SK-N-SH (cell line): ENCODE measurements around the gene IGF2R. TPM values are rescaled to one million over a fixed set of nuclear protein-coding genes. Genes with fewer than 3 reads are reported as not detected.

Experiments
- CTCF ChIA-PET: fragments of 300-600, 350-600 bp; formaldehyde crosslinking; extraction: SDS; loops from one replicate; lab custom pipeline; 2021; lab: Yijun Ruan, JAX
- POLR2A ChIA-PET: fragments of 350-600 bp; sonication (Branson Sonifier 250); formaldehyde crosslinking; extraction: SDS; loops from one replicate; lab custom pipeline; 2020; ENCODE audit warnings: antibody characterized with exemption, inconsistent platforms; lab: Yijun Ruan, JAX
- DNase-seq: peaks from one replicate; pipeline ENCODE4 v3.0.0; 2012
- H2AFZ ChIP-seq: fragments of 200-600 bp; sonication (generic); 2 replicates; pipeline ENCODE4 v1.8.1; 2016; ENCODE audit warnings: antibody characterized with exemption, mild to moderate bottlenecking, low read depth
- H3F3A ChIP-seq: fragments of 200-600 bp; sonication (generic); replicated peaks from 2 replicates; pipeline ENCODE3; 2016; ENCODE audit warnings: antibody characterized with exemption, mild to moderate bottlenecking; ENCODE audit not compliant: insufficient read depth
- H3K27ac ChIP-seq, 2 experiments: fragments of 200-500 bp in 1 of 2; fragments of 200-600 bp in 1 of 2; sonication (Bioruptor generic) in 1 of 2; sonication (generic), shearing (Covaris generic) in 1 of 2; 2 replicates each; pipeline versions ENCODE4 v1.5.1 to v1.6.1; 2014 to 2016; ENCODE audit warnings: low read depth in 2 of 2, inconsistent platforms in 1 of 2, low read length in 1 of 2, mild to moderate bottlenecking in 1 of 2, mixed read lengths in 1 of 2
- H3K27me3 ChIP-seq: fragments of 200-600 bp; sonication (generic), shearing (Covaris generic); 2 replicates; pipeline ENCODE4 v1.6.1; 2016; ENCODE audit warnings: mixed run types; ENCODE audit not compliant: insufficient read depth
- H3K36me3 ChIP-seq, 2 experiments: fragments of 200-500 bp in 1 of 2; fragments of 200-600 bp in 1 of 2; sonication (Bioruptor generic) in 1 of 2; sonication (generic) in 1 of 2; replicated peaks in 1 of 2; 2 replicates each; pipeline versions ENCODE3 to v1.5.1; 2014 to 2016; ENCODE audit warnings: low read length in 1 of 2, mild to moderate bottlenecking in 1 of 2; ENCODE audit not compliant: insufficient read depth in 2 of 2, control insufficient read depth in 1 of 2
- H3K4me1 ChIP-seq, 2 experiments: fragments of 200-500 bp in 1 of 2; fragments of 200-600 bp in 1 of 2; sonication (Bioruptor generic) in 1 of 2; sonication (generic), shearing (Covaris generic) in 1 of 2; 2 replicates each; pipeline versions ENCODE4 v1.5.1 to v1.6.1; 2014 to 2016; ENCODE audit warnings: low read depth in 1 of 2, low read length in 1 of 2, mixed run types in 1 of 2; ENCODE audit not compliant: insufficient read depth in 2 of 2, control insufficient read depth in 1 of 2
- H3K4me2 ChIP-seq: fragments of 200-600 bp; sonication (generic), shearing (Covaris generic); 2 replicates; pipeline ENCODE4 v1.6.1; 2017; ENCODE audit warnings: mixed run types
- H3K4me3 ChIP-seq, 2 experiments: fragments of 200-500 bp in 1 of 2; fragments of 200-600 bp in 1 of 2; sonication (Bioruptor generic) in 1 of 2; sonication (generic), shearing (Covaris generic) in 1 of 2; 2 replicates each; pipeline versions ENCODE4 v1.5.1 to v1.8.1; 2014 to 2016; ENCODE audit warnings: low read depth in 2 of 2, inconsistent platforms in 1 of 2, low read length in 1 of 2, mild to moderate bottlenecking in 1 of 2, mixed read lengths in 1 of 2, moderate library complexity in 1 of 2
- H3K79me2 ChIP-seq: fragments of 200-600 bp; sonication (generic); 2 replicates; pipeline ENCODE4 v1.8.1; 2017; ENCODE audit warnings: mild to moderate bottlenecking; ENCODE audit not compliant: insufficient read depth
- H3K9ac ChIP-seq: fragments of 200-600 bp; sonication (generic); 2 replicates; pipeline ENCODE4 v1.6.1; 2017; ENCODE audit warnings: mixed run types
- H3K9me2 ChIP-seq: fragments of 200-600 bp; sonication (generic); 2 replicates; pipeline ENCODE4 v1.6.1; 2017; ENCODE audit warnings: mixed run types
- H3K9me3 ChIP-seq: fragments of 200-600 bp; sonication (generic); 2 replicates; pipeline ENCODE4 v1.6.1; 2017; ENCODE audit warnings: mixed run types, mild to moderate bottlenecking, moderate library complexity
- H4K20me1 ChIP-seq: fragments of 200-600 bp; sonication (generic); 2 replicates; pipeline ENCODE4 v1.6.1; 2017; ENCODE audit warnings: mild to moderate bottlenecking, mixed run types; ENCODE audit not compliant: insufficient read depth
- EZH2phosphoT487 ChIP-seq: fragments of 200-600 bp; sonication (generic); IDR thresholded peaks from 2 replicates; pipeline ENCODE4 v1.6.1; 2017; ENCODE audit warnings: low read depth, mixed run types, mild to moderate bottlenecking, antibody characterized with exemption, moderate library complexity, borderline replicate concordance
- FOSL2 ChIP-seq: IDR thresholded peaks from 2 replicates; pipeline ENCODE4 v1.4.0; 2012; ENCODE audit warnings: low read depth, mild to moderate bottlenecking, moderate library complexity, borderline replicate concordance
- FOXJ3 ChIP-seq: sonication (generic); formaldehyde crosslinking; IDR thresholded peaks from 2 replicates; pipeline ENCODE4 v1.5.1; 2020; ENCODE audit warnings: mild to moderate bottlenecking, missing genetic modification reagents
- FOXM1 ChIP-seq: IDR thresholded peaks from 2 replicates; pipeline ENCODE4 v1.4.0; 2012; ENCODE audit warnings: low read depth, mild to moderate bottlenecking
- JUND ChIP-seq: IDR thresholded peaks from 2 replicates; pipeline ENCODE4 v1.4.0; 2012
- MEF2A ChIP-seq: IDR thresholded peaks from 2 replicates; pipeline ENCODE4 v1.4.0; 2012; ENCODE audit warnings: low read depth, borderline replicate concordance
- MXI1 ChIP-seq: IDR thresholded peaks from 2 replicates; pipeline ENCODE4 v1.6.1; 2012; ENCODE audit warnings: mild to moderate bottlenecking, low read depth, low read length, improper control_type of control experiment
- POLR2AphosphoS5 ChIP-seq: IDR thresholded peaks from 2 replicates; pipeline ENCODE4 v1.6.1; 2012; ENCODE audit warnings: low read depth, low read length
- RAD21 ChIP-seq: IDR thresholded peaks from 2 replicates; pipeline ENCODE4 v1.6.1; 2012; ENCODE audit warnings: mild to moderate bottlenecking, low read length
- TAF1 ChIP-seq: IDR thresholded peaks from 2 replicates; pipeline ENCODE4 v1.6.1; 2012; ENCODE audit warnings: low read depth, mild to moderate bottlenecking, low read length, moderate library complexity, borderline replicate concordance
- TCF12 ChIP-seq: IDR thresholded peaks from 2 replicates; pipeline ENCODE4 v1.4.0; 2012
- WGBS: methylation state at CpG from one replicate; pipeline ENCODE4 v1.1.6; 2017; ENCODE audit warnings: low lambda C conversion rate; 5-methylcytosine and 5-hydroxymethylcytosine counted together
- polyA plus RNA-seq, 3 experiments: library from polyadenylated mRNA; depleted of rRNA; stranded (reverse); fragments of >200 nt; gene quantifications; 2 replicates each; pipeline ENCODE4 v1.2.3, GENCODE V29; 2012
- TF ChIP-seq, protein P1 (sequence below): IDR thresholded peaks from 2 replicates; pipeline ENCODE4 v1.4.0; 2012; ENCODE audit warnings: low read depth, borderline replicate concordance
- TF ChIP-seq, protein P2 (sequence below): IDR thresholded peaks from 2 replicates; pipeline ENCODE4 v1.4.0; 2012; ENCODE audit warnings: low read depth
- TF ChIP-seq, protein P3 (sequence below): fragments of 150-350 bp; IDR thresholded peaks from 2 replicates; pipeline ENCODE4 v1.6.1; 2016; ENCODE audit warnings: mild to moderate bottlenecking, low read depth, low read length
- TF ChIP-seq, protein P4 (sequence below): IDR thresholded peaks from 2 replicates; pipeline ENCODE4; 2012

The IGF2R gene
- polyA plus RNA-seq, 1 of the 3 experiments (the other 2 are of a cell fraction): 45.0 TPM

DNA sequence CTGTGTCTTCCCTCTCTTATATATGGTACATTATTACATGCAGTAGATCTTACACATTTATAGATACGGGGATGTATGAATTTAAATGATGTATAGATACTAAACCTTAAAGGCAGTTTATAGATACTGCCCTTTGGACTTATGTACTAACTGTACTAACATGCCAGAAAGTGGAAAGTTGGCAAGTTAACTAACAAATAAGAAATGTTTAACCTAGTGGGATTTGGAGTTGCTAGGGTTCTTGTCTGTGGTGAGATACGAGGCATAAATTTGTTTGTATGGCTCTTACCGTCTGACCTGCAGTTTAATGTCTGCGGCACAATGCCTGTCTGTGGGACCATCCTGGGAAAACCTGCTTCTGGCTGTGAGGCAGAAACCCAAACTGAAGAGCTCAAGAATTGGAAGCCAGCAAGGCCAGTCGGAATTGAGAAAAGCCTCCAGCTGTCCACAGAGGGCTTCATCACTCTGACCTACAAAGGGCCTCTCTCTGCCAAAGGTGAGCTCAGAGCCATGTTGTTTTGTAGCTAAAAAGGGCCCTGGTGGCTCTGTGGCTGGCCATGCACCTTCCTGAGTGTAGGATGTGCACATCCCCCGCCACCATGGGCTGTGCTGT is 89.8 kb downstream of the IGF2R start:
- H3F3A ChIP-seq: no peaks in the 10 kb centered on the region
- TF ChIP-seq FOXM1 (no peak), EZH2phosphoT487 (no peak), POLR2AphosphoS5 (no peak), FOXJ3 (CRISPR knock-in tag) (no peak), TCF12 (no peak), MXI1 (no peak), FOSL2 (no peak), RAD21 (no peak), JUND (no peak), TAF1 (no peak), MEF2A (no peak)
- TF ChIP-seq, protein P1, sequence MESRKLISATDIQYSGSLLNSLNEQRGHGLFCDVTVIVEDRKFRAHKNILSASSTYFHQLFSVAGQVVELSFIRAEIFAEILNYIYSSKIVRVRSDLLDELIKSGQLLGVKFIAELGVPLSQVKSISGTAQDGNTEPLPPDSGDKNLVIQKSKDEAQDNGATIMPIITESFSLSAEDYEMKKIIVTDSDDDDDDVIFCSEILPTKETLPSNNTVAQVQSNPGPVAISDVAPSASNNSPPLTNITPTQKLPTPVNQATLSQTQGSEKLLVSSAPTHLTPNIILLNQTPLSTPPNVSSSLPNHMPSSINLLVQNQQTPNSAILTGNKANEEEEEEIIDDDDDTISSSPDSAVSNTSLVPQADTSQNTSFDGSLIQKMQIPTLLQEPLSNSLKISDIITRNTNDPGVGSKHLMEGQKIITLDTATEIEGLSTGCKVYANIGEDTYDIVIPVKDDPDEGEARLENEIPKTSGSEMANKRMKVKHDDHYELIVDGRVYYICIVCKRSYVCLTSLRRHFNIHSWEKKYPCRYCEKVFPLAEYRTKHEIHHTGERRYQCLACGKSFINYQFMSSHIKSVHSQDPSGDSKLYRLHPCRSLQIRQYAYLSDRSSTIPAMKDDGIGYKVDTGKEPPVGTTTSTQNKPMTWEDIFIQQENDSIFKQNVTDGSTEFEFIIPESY: no peak
- TF ChIP-seq, protein P2, sequence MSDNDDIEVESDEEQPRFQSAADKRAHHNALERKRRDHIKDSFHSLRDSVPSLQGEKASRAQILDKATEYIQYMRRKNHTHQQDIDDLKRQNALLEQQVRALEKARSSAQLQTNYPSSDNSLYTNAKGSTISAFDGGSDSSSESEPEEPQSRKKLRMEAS: no peak
- TF ChIP-seq, protein P3, sequence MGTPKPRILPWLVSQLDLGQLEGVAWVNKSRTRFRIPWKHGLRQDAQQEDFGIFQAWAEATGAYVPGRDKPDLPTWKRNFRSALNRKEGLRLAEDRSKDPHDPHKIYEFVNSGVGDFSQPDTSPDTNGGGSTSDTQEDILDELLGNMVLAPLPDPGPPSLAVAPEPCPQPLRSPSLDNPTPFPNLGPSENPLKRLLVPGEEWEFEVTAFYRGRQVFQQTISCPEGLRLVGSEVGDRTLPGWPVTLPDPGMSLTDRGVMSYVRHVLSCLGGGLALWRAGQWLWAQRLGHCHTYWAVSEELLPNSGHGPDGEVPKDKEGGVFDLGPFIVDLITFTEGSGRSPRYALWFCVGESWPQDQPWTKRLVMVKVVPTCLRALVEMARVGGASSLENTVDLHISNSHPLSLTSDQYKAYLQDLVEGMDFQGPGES: no peak
- TF ChIP-seq, protein P4, sequence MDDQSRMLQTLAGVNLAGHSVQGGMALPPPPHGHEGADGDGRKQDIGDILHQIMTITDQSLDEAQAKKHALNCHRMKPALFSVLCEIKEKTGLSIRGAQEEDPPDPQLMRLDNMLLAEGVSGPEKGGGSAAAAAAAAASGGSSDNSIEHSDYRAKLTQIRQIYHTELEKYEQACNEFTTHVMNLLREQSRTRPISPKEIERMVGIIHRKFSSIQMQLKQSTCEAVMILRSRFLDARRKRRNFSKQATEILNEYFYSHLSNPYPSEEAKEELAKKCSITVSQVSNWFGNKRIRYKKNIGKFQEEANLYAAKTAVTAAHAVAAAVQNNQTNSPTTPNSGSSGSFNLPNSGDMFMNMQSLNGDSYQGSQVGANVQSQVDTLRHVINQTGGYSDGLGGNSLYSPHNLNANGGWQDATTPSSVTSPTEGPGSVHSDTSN: no peak
- no peaks in the 10 kb centered on the region for H3K27me3 ChIP-seq
- no peak overlapping the region for H3K9ac ChIP-seq
- peaks cover 34 to 83% of the 10 kb centered on the region in 2 experiments for H3K36me3 ChIP-seq
- H3K79me2 ChIP-seq: no peaks in the 10 kb centered on the region
- CTCF ChIA-PET: no interaction called here
- no peak overlapping the region for H3K4me2 ChIP-seq
- DNase-seq: no peak
- POLR2A ChIA-PET: no interaction called here
- H4K20me1 ChIP-seq: no peaks in the 10 kb centered on the region
- whole genome bisulfite sequencing: over 99% methylated on average over 6 of the region's 6 CpGs
- no peaks in the 10 kb centered on the region for H3K4me1 ChIP-seq
- no peak overlapping the region for H2AFZ ChIP-seq
- H3K27ac ChIP-seq: no peak overlapping the region
- H3K9me3 ChIP-seq: no peaks in the 10 kb centered on the region
- H3K4me3 ChIP-seq: no peak overlapping the region
- no peaks in the 10 kb centered on the region for H3K9me2 ChIP-seq
